SK-N-SH (cell line): Measurements from ENCODE around the gene MUC5B. TPM values are rescaled to one million over a fixed set of nuclear protein-coding genes. Genes with fewer than 3 reads are reported as not detected.

Experiments
- CTCF ChIA-PET: fragments of 300-600, 350-600 bp; formaldehyde crosslinking; extraction: SDS; loops from one replicate; lab custom pipeline; 2021; lab: Yijun Ruan, JAX
- POLR2A ChIA-PET: fragments of 350-600 bp; sonication (Branson Sonifier 250); formaldehyde crosslinking; extraction: SDS; loops from one replicate; lab custom pipeline; 2020; ENCODE audit warnings: antibody characterized with exemption, inconsistent platforms; lab: Yijun Ruan, JAX
- DNase-seq: peaks from one replicate; pipeline ENCODE4 v3.0.0; 2012
- H2AFZ ChIP-seq: fragments of 200-600 bp; sonication (generic); 2 replicates; pipeline ENCODE4 v1.8.1; 2016; ENCODE audit warnings: antibody characterized with exemption, mild to moderate bottlenecking, low read depth
- H3F3A ChIP-seq: fragments of 200-600 bp; sonication (generic); replicated peaks from 2 replicates; pipeline ENCODE3; 2016; ENCODE audit warnings: antibody characterized with exemption, mild to moderate bottlenecking; ENCODE audit not compliant: insufficient read depth
- H3K27ac ChIP-seq, 2 experiments: fragments of 200-500 bp in 1 of 2; fragments of 200-600 bp in 1 of 2; sonication (Bioruptor generic) in 1 of 2; sonication (generic), shearing (Covaris generic) in 1 of 2; 2 replicates each; pipeline versions ENCODE4 v1.5.1 to v1.6.1; 2014 to 2016; ENCODE audit warnings: low read depth in 2 of 2, inconsistent platforms in 1 of 2, low read length in 1 of 2, mild to moderate bottlenecking in 1 of 2, mixed read lengths in 1 of 2
- H3K27me3 ChIP-seq: fragments of 200-600 bp; sonication (generic), shearing (Covaris generic); 2 replicates; pipeline ENCODE4 v1.6.1; 2016; ENCODE audit warnings: mixed run types; ENCODE audit not compliant: insufficient read depth
- H3K36me3 ChIP-seq, 2 experiments: fragments of 200-500 bp in 1 of 2; fragments of 200-600 bp in 1 of 2; sonication (Bioruptor generic) in 1 of 2; sonication (generic) in 1 of 2; replicated peaks in 1 of 2; 2 replicates each; pipeline versions ENCODE3 to v1.5.1; 2014 to 2016; ENCODE audit warnings: low read length in 1 of 2, mild to moderate bottlenecking in 1 of 2; ENCODE audit not compliant: insufficient read depth in 2 of 2, control insufficient read depth in 1 of 2
- H3K4me1 ChIP-seq, 2 experiments: fragments of 200-500 bp in 1 of 2; fragments of 200-600 bp in 1 of 2; sonication (Bioruptor generic) in 1 of 2; sonication (generic), shearing (Covaris generic) in 1 of 2; 2 replicates each; pipeline versions ENCODE4 v1.5.1 to v1.6.1; 2014 to 2016; ENCODE audit warnings: low read depth in 1 of 2, low read length in 1 of 2, mixed run types in 1 of 2; ENCODE audit not compliant: insufficient read depth in 2 of 2, control insufficient read depth in 1 of 2
- H3K4me2 ChIP-seq: fragments of 200-600 bp; sonication (generic), shearing (Covaris generic); 2 replicates; pipeline ENCODE4 v1.6.1; 2017; ENCODE audit warnings: mixed run types
- H3K4me3 ChIP-seq, 2 experiments: fragments of 200-500 bp in 1 of 2; fragments of 200-600 bp in 1 of 2; sonication (Bioruptor generic) in 1 of 2; sonication (generic), shearing (Covaris generic) in 1 of 2; 2 replicates each; pipeline versions ENCODE4 v1.5.1 to v1.8.1; 2014 to 2016; ENCODE audit warnings: low read depth in 2 of 2, inconsistent platforms in 1 of 2, low read length in 1 of 2, mild to moderate bottlenecking in 1 of 2, mixed read lengths in 1 of 2, moderate library complexity in 1 of 2
- H3K79me2 ChIP-seq: fragments of 200-600 bp; sonication (generic); 2 replicates; pipeline ENCODE4 v1.8.1; 2017; ENCODE audit warnings: mild to moderate bottlenecking; ENCODE audit not compliant: insufficient read depth
- H3K9ac ChIP-seq: fragments of 200-600 bp; sonication (generic); 2 replicates; pipeline ENCODE4 v1.6.1; 2017; ENCODE audit warnings: mixed run types
- H3K9me2 ChIP-seq: fragments of 200-600 bp; sonication (generic); 2 replicates; pipeline ENCODE4 v1.6.1; 2017; ENCODE audit warnings: mixed run types
- H3K9me3 ChIP-seq: fragments of 200-600 bp; sonication (generic); 2 replicates; pipeline ENCODE4 v1.6.1; 2017; ENCODE audit warnings: mixed run types, mild to moderate bottlenecking, moderate library complexity
- H4K20me1 ChIP-seq: fragments of 200-600 bp; sonication (generic); 2 replicates; pipeline ENCODE4 v1.6.1; 2017; ENCODE audit warnings: mild to moderate bottlenecking, mixed run types; ENCODE audit not compliant: insufficient read depth
- CHD2 ChIP-seq: fragments of 150-350 bp; IDR thresholded peaks from 2 replicates; pipeline ENCODE4 v1.6.1; 2018; ENCODE audit warnings: low read length; ENCODE audit not compliant: partially characterized antibody
- ELF1 ChIP-seq: IDR thresholded peaks from 2 replicates; pipeline ENCODE4 v1.4.0; 2012
- EZH2phosphoT487 ChIP-seq: fragments of 200-600 bp; sonication (generic); IDR thresholded peaks from 2 replicates; pipeline ENCODE4 v1.6.1; 2017; ENCODE audit warnings: low read depth, mixed run types, mild to moderate bottlenecking, antibody characterized with exemption, moderate library complexity, borderline replicate concordance
- FOSL2 ChIP-seq: IDR thresholded peaks from 2 replicates; pipeline ENCODE4 v1.4.0; 2012; ENCODE audit warnings: low read depth, mild to moderate bottlenecking, moderate library complexity, borderline replicate concordance
- FOXJ3 ChIP-seq: sonication (generic); formaldehyde crosslinking; IDR thresholded peaks from 2 replicates; pipeline ENCODE4 v1.5.1; 2020; ENCODE audit warnings: mild to moderate bottlenecking, missing genetic modification reagents
- FOXM1 ChIP-seq: IDR thresholded peaks from 2 replicates; pipeline ENCODE4 v1.4.0; 2012; ENCODE audit warnings: low read depth, mild to moderate bottlenecking
- GABPA ChIP-seq: IDR thresholded peaks from 2 replicates; pipeline ENCODE4 v1.4.0; 2012; ENCODE audit warnings: low read depth, mild to moderate bottlenecking
- NFIC ChIP-seq: IDR thresholded peaks from 2 replicates; pipeline ENCODE4 v1.4.0; 2012; ENCODE audit warnings: borderline replicate concordance
- NRF1 ChIP-seq: IDR thresholded peaks from 2 replicates; pipeline ENCODE4 v1.6.1; 2012; ENCODE audit warnings: low read depth, mild to moderate bottlenecking, low read length
- POLR2AphosphoS5 ChIP-seq: IDR thresholded peaks from 2 replicates; pipeline ENCODE4 v1.6.1; 2012; ENCODE audit warnings: low read depth, low read length
- RCOR1 ChIP-seq: fragments of 150-350 bp; IDR thresholded peaks from 2 replicates; pipeline ENCODE4 v1.6.1; 2017; ENCODE audit warnings: antibody characterized with exemption, low read length
- RFX5 ChIP-seq: IDR thresholded peaks from 2 replicates; pipeline ENCODE4 v1.6.1; 2012; ENCODE audit warnings: mild to moderate bottlenecking, improper control_type of control experiment, low read length
- RXRA ChIP-seq: IDR thresholded peaks from 2 replicates; pipeline ENCODE4 v1.4.0; 2012; ENCODE audit warnings: low read depth, mild to moderate bottlenecking, borderline replicate concordance
- SIN3A ChIP-seq: IDR thresholded peaks from 2 replicates; pipeline ENCODE4 v1.6.1; 2012; ENCODE audit warnings: low read depth, mild to moderate bottlenecking, low read length, moderate library complexity, borderline replicate concordance
- TAF1 ChIP-seq: IDR thresholded peaks from 2 replicates; pipeline ENCODE4 v1.6.1; 2012; ENCODE audit warnings: low read depth, mild to moderate bottlenecking, low read length, moderate library complexity, borderline replicate concordance
- TCF12 ChIP-seq: IDR thresholded peaks from 2 replicates; pipeline ENCODE4 v1.4.0; 2012
- TEAD4 ChIP-seq: IDR thresholded peaks from 2 replicates; pipeline ENCODE4 v1.4.0; 2012; ENCODE audit warnings: mild to moderate bottlenecking, borderline replicate concordance; ENCODE audit not compliant: insufficient read depth
- USF2 ChIP-seq: fragments of 150-350 bp; IDR thresholded peaks from 2 replicates; pipeline ENCODE4 v1.6.1; 2017; ENCODE audit warnings: antibody characterized with exemption, low read length, low read depth, borderline replicate concordance
- YY1 ChIP-seq: IDR thresholded peaks from 2 replicates; pipeline ENCODE4 v1.4.0; 2012; ENCODE audit warnings: low read depth, mild to moderate bottlenecking
- ZBTB33 ChIP-seq: IDR thresholded peaks from 2 replicates; pipeline ENCODE4 v1.4.0; 2012; ENCODE audit warnings: low read depth, borderline replicate concordance
- WGBS: methylation state at CpG from one replicate; pipeline ENCODE4 v1.1.6; 2017; ENCODE audit warnings: low lambda C conversion rate; 5-methylcytosine and 5-hydroxymethylcytosine counted together
- polyA plus RNA-seq, 3 experiments: library from polyadenylated mRNA; depleted of rRNA; stranded (reverse); fragments of >200 nt; gene quantifications; 2 replicates each; pipeline ENCODE4 v1.2.3, GENCODE V29; 2012
- TF ChIP-seq, protein P1 (sequence below): IDR thresholded peaks from 2 replicates; pipeline ENCODE4 v1.4.0; 2012; ENCODE audit warnings: low read depth, borderline replicate concordance
- TF ChIP-seq, protein P2 (sequence below): fragments of 150-350 bp; IDR thresholded peaks from 2 replicates; pipeline ENCODE4 v1.6.1; 2016; ENCODE audit warnings: mild to moderate bottlenecking, low read depth, low read length

MUC5B gene
- polyA plus RNA-seq, 1 of the 3 experiments (the other 2 are of a cell fraction) = not detected

GRCh38 chr11:1300121-1300520, 77.3 kb downstream of the MUC5B start:
- Histone ChIP-seq H3K36me3 (peaks cover 0 to 24% of the 10 kb centered on the region in 2 experiments), H3K27ac (no peak overlapping the region), H4K20me1 (peaks cover 49% of the 10 kb centered on the region), H3K9me3 (no peaks in the 10 kb centered on the region), H3F3A (no peaks in the 10 kb centered on the region)
- CTCF ChIA-PET = interaction anchor here (0.9 to 1.3 kb wide), 4 partner anchors 102 to 274 kb away, joined by 3 to 4 read pairs (median 3); no protein-coding TSS in a partner anchor
- no peak for DNase-seq
- TF ChIP-seq NFIC (no peak), FOSL2 (no peak), FOXM1 (no peak)
- TF ChIP-seq, all 33 proteins: peak for 0
- Histone ChIP-seq H2AFZ (no peak overlapping the region), H3K9me2 (no peaks in the 10 kb centered on the region), H3K27me3 (no peaks in the 10 kb centered on the region), H3K4me3 (no peak overlapping the region), H3K79me2 (peaks cover 84% of the 10 kb centered on the region), H3K9ac (no peak overlapping the region), H3K4me2 (no peak overlapping the region), H3K4me1 (no peaks in the 10 kb centered on the region; a peak in 1 of 4 replicates)
- POLR2A ChIA-PET = no interaction called here
- 96% methylated on average over 7 of the region's 7 CpGs for WGBS

DNA sequence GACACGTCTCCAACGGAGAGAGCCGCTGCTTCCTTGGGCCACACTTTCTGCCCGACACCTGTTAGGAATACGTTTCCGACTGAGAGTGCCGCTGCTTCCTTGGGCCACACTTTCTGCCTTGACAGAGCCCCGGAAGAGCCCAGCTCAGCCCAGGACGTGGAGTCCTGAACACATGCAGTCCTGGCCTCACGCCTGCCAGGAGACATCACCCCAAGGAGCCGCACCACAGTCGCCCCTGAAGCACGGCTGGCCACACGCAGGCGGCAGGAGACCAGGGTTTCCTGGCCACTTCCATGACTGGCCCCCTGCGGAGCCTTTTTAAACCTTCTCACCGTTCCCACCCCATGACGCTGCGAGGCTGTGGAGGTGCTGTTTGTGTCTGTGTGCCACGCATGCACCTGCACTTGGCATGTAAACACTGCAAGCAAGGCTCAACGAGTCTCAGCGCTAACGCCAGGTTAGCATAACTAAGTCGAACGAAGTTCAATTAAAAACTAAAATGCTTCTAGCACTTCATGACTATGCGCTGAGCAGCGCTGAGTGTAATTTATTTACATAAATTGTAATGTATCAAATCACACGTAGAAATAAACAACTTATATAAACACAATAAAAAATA, 77.8 kb downstream of the MUC5B start:
- Histone ChIP-seq H3K4me2 (no peak overlapping the region), H3K9me2 (no peaks in the 10 kb centered on the region), H3F3A (no peaks in the 10 kb centered on the region), H3K27me3 (no peaks in the 10 kb centered on the region), H3K36me3 (peaks cover 0 to 24% of the 10 kb centered on the region in 2 experiments), H3K79me2 (peaks cover 88% of the 10 kb centered on the region), H3K4me1 (no peaks in the 10 kb centered on the region; a peak in 1 of 4 replicates), H4K20me1 (peaks cover 48% of the 10 kb centered on the region), H3K9ac (no peak overlapping the region)
- CTCF ChIA-PET = interaction anchor here (0.9 to 1.3 kb wide), 4 partner anchors 101 to 274 kb away, joined by 3 to 4 read pairs (median 3); no protein-coding TSS in a partner anchor
- WGBS = 97% methylated on average over 21 of the region's 28 CpGs
- no peak for DNase-seq
- TF ChIP-seq GABPA (no peak), ZBTB33 (no peak), RFX5 (no peak), FOXJ3 (CRISPR knock-in tag) (no peak), NRF1 (no peak), USF2 (no peak), TEAD4 (no peak), TCF12 (no peak), POLR2AphosphoS5 (no peak), RXRA (no peak), RCOR1 (no peak), YY1 (no peak), FOXM1 (no peak), SIN3A (no peak), EZH2phosphoT487 (no peak), TAF1 (no peak), CHD2 (no peak), ELF1 (no peak)
- TF ChIP-seq, protein P1, sequence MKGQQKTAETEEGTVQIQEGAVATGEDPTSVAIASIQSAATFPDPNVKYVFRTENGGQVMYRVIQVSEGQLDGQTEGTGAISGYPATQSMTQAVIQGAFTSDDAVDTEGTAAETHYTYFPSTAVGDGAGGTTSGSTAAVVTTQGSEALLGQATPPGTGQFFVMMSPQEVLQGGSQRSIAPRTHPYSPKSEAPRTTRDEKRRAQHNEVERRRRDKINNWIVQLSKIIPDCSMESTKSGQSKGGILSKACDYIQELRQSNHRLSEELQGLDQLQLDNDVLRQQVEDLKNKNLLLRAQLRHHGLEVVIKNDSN = no peak
- TF ChIP-seq, protein P2, sequence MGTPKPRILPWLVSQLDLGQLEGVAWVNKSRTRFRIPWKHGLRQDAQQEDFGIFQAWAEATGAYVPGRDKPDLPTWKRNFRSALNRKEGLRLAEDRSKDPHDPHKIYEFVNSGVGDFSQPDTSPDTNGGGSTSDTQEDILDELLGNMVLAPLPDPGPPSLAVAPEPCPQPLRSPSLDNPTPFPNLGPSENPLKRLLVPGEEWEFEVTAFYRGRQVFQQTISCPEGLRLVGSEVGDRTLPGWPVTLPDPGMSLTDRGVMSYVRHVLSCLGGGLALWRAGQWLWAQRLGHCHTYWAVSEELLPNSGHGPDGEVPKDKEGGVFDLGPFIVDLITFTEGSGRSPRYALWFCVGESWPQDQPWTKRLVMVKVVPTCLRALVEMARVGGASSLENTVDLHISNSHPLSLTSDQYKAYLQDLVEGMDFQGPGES = no peak
- TF ChIP-seq, all 33 proteins: peak for 0
- Histone ChIP-seq H3K9me3 (no peaks in the 10 kb centered on the region), H3K27ac (no peak overlapping the region), H3K4me3 (no peak overlapping the region), H2AFZ (no peak overlapping the region)
- POLR2A ChIA-PET = no interaction called here
